ENCODE measurements around the gene KSR1.
"Not testable (repeated sequence)": the region's sequence is repeated elsewhere in the genome, so short reads cannot be mapped to it uniquely, and the experiment has no call there.

Gene KSR1

DNA sequence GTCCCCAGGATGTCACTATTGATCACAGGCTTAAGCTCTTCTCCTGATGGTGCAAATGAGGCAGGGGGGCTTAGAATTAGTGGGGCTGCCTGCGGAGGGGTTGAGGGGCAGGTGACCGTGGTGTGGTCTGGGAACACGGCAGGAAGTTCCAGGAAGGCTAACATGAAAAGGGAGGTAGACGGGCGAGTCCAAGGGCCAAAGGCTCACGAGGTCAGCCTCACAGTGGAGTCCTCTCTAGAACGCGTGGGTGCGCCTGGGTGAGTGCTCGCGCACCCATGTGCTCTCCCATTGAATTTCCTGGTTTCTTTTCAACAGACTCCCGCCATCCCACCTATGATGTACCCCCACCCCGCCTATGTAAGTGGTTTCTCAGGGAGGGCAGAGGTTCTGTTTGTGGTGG, 190.0 kb downstream of the KSR1 start:
- DNase-seq: no peak

DNA sequence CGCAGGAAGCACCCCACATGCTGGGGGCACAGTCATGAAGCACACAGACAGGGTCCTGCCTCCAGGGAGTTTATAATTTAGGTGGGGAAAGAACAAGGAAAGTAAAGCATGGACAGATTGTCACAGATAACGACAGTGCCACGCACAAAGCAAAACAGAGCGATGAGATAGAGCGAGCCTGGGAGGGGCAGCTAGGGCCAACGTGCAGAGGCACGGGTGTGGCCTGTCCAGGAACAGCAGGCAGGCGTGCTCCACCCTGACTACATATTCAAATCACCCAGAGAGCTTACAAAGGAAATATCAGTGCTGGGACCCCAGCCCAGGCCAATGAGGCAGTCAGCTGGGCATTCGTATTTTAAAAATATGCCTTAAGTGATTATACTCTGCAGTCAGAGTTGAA, 191.5 kb downstream of the KSR1 start:
- DNase-seq: no peak

DNA sequence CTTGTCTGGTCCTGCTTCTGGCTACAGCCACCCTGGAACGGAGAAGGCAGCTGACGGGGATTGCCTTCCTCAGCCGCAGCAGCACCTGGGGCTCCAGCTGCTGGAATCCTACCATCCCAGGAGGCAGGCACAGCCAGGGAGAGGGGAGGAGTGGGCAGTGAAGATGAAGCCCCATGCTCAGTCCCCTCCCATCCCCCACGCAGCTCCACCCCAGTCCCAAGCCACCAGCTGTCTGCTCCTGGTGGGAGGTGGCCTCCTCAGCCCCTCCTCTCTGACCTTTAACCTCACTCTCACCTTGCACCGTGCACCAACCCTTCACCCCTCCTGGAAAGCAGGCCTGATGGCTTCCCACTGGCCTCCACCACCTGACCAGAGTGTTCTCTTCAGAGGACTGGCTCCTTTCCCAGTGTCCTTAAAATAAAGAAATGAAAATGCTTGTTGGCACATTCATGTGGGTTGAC, 192.9 kb downstream of the KSR1 start:
- DNase-seq: not testable (repeated sequence)

DNA sequence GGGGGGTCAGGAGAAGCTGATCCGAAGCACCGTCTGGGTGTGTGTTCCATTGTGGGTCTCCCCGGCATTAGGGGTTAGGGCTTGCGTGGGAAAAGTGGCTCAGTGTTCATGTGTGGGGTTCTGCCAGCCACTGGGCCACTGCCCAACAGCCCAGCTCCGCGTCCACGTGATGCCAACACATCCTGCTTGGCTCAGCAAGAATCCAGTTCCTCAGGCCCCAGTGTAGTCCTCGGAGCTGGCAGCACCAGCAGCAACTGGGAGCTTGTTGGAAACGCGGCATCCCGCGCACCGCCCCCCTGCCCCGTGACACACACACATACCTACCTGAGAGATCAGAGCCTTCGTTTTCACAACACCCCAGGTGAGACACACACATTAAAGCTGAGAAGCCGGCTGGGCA, 193.7 kb downstream of the KSR1 start:
- DNase-seq: no peak

DNA sequence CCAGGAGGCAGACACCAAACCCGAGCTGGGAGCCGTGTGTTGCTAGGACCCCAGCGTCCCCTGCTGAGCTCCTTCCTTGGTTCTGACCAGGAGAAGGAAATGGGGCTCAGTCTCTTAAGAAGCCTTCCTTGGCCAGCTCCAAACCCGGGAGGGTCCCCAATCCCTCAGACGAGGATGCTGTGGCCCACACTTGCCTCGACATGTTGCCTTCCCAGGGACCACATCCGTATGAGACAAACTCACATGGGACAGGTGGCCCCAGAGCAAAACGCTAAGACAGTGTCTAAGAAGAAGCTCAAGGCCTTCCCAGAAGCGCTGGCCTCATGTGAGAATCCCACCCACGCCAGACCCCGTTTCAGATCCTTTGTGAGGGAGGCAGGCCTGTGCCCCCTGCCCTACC, 194.6 kb downstream of the KSR1 start:
- DNase-seq: no peak

DNA sequence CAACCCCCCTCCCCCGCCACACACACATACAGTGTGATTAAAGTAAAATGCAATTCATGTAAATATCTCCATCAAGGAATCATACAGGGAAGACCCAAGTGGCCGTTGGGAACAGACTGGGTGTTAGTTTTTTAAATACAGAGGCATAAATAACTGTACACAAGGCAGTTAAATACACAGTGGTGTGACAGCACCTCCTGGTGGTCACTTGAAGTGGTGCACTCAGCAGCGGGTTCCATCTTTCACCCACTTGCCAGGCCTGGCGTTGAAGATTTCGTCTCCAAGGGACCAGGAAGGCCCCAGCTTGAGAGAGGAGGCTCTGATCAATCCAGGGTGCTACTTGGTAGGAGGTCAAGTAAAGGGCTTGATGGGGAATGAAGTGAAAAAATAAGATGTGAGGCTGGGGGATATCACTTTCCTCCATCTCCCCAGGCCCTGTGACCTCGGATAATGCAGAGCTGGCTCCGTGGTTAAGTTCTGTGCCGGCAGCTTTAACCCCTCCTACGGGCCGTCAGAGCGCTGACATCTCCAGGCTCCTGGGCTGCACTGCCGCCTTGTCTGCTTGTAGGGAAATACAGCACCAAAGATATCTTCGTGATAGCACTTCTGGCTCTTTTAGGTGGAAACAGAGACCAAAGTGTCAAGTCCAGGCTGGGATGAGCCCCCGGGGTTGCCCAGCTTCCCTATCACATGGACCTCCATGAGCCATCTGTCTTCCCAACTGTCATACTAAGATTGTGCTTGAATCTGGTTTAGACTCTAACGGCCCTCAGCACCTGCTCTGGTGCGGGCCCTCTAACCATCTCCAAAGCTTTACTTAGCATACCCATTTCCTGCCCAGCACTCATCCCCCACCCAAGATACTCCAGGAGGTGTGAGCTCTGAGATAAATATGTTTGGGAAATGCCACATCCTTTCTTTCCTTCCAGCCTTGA, 195.4 kb downstream of the KSR1 start:
- peak; percentile 70 for DNase-seq

DNA sequence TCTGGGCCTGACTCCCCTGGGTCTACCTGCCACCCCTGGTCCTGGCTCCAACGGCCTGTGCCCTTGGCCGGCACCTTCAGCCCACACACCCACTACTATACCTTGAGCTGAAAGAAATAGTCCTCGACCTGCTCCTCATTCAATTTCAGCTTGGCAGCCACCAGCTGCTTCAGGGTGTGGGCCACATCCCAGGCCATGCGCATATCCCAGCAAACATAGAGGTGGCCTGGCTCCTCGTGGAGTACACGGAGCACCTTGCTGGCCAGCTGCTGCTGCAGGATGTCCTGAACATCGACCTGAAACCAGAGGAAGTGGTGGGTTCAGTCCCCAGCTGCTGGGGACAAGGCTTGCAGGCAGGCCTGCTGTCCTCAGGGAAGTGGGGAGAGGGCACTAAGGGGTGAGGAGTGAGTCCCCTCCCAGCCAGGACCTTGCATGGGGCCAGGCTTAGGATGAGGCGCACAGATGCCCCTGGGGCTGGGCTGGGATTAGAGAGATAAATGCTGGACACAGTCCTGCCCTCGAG, 197.3 kb downstream of the KSR1 start:
- DNase-seq: not testable (repeated sequence)

DNA sequence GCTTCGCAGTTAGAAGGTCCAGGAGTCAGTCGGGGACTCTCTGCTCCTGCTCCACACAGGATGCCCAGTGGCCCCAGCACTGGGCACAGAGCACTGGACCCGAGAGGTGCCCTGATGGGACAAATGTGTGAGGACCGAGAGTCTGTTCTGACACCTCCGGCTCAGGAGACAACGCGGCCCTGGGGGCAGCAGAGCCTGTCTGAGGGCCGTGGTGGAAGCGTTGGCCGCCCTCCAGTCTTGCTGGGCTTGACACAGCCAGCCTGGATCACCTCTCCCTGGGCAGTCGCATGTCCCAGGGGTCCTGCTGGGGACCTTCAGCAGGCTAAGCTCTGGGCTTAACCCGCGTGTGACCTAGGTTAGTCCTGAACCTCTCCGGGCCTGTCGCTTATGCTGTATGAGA, 197.9 kb downstream of the KSR1 start:
- DNase-seq: no peak

DNA sequence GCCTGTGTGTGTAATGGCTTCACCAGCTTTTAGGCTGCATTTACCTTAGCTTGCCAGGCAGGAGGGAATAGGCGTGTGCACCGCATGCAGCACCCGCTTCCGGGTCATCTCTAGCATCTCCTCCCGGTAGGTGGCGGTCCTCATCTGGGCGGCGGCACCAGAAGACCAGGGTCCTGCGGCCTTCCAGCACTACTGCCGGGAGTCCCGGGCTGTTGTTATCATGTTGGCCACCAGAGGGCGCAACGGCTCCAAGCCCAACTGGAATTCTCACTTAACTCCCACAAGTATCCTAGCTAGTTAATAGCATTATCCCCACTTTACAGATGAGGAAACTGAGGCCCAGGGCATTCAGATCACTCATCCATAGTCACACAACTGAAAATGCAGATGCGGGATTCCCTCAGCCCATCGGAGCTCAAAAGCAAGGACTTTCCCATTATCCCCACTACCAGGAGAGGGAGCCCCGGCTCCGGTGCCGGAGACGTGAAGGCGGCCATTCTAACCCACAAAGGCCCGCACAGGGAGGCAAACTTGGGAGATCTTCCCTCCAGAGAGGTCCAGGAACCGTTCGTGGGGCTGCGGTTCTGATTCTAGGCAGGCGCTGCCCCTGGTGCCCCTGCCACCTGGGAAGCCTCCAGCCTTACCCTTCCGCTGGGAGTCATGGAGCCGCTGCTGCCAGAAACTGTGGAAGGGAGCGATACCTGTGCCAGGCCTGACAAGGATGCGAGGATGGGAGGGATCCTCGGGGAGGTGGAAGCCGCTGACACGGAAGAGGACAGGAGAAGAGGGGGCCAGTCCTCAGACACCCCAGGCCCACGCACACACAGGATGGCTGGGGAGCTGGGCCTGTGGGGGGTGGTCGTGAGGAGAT, 198.6 kb downstream of the KSR1 start:
- peak; percentile 63 for DNase-seq

DNA sequence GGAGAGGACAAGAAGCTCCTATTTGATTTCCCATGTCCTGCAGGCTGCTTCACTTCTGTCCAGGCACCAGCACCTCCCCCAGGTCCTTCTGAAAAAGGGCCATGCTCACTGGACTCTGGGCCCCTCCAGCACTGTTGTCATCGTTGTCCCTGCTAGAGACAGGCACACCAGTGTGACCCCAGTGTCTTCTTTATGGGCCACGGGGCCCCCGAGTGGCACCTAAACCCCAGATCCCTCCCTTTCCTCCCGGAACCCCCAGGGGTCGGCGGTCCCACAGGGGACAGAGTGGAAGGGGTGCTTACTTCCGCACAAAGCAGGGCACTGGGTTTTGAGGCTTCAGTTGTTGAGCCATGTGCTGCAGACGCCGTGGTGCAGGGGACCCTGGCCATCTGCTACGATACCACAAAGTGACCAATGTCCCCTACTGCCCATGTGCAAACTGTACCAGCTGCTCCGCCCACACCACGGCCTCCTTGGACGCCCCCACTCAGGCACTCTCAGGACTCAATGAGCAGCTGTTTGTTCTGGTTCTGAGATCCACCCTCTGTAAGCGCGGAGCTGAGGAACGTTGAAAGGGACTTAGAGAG, 199.4 kb downstream of the KSR1 start:
- DNase-seq: not testable (repeated sequence)

DNA sequence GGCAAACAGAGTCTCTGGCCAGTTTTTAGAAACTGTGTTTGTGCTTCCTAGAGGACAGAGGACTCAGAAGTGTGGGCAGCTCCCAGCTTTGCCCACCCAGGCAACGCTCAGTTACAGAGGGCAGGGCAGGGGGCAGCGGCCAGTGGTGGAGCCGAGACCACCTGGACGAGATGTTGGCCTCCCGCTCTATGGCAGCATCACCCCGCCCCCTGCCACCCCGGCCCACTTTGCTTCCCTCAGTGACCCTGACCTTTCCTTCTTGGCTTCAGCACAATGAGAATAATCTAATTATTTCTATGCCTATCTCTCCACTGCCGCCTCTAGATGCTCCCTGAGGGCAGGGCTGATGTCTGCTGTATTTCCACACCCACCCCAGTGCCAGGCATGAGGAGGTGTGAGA, 200.4 kb downstream of the KSR1 start:
- DNase-seq: not testable (repeated sequence)

DNA sequence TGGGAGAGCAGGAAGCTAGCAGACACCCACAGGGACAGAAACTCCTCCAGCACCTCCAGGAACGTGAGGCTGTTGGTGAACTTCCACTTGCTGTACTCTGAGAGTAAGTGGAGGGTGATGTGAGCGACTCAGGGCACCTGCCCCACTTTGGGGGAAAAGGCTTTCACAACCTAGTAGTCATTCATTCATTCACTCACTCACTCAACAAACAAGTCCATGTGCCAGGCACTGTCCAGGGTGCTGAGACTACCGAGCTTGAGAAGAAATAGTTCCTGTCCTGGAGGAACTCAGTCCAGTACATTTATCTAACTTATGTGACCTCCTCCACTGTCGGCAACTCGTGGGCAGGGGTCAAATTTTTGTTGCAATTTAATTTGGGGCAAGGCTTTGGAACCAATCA, 201.4 kb downstream of the KSR1 start:
- DNase-seq: no peak

DNA sequence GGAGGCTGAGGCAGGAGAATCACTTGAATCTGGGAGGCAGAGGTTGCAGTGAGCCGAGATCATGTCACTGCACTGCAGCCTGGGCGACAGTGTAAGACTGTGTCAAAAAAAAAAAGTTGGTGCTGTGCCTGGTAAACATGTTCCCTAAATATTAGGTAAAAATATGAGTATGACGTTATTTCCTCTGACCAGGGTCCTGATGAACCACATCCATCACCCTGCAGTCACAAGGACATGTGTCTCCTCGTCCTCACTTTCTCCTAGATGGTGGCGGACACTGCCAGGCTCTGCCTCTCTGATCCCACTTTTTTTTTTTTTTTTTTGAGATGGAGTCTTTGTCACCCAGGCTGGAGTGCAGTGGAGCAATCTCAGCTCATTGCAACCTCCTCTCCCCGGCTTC, 203.4 kb downstream of the KSR1 start:
- no peak for DNase-seq

DNA sequence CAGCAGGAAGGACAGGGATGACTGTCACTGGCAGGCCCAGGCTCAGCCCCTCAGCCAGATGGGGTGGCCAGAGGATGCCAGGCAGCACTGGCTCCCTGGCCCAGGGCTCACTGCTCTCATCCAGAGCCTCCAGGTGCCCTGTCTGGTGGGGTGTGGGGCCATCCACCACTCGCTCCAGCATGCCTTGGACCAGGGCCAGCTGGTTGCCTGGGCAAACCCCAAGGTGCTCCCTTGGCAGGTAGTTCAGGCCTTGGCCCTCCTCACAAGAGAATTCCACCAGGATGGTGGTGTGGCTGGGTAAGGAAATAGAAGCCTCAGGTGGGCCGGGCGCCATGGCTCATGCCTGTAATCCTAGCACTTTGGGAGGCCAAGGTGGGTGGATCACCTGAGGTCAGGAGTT, 204.2 kb downstream of the KSR1 start:
- no peak for DNase-seq

DNA sequence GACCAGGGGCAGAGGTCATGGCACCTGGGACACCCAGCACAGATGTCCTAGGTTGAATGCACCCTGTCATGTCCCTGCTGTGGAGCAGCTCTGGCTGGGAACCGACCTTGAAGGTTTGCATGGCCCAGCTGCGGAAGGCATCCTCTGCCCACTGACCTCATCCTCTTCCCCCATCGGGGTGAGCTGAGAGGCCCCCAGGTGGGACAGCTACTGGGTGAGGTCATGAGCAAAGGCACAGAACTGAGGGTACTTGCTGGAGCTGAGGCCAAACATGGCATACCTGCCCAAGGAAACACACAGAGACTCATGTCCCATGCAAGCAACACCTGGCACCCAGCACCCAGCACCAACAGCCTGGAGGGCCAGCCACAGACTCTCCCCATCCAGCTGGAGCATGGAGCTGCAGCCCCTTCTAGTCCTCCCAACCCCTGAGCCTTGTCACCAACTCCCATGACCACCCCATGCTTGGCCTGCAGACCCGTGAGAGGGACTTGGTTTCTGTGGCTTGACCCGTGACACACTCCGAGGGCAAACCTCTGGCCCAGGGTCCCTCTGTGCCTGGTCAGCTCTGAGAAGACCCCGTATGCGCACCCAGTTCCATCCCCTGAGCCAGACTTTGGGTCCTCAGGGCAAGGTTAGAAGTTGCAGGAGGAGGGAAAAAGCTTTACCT, 207.8 kb downstream of the KSR1 start:
- DNase-seq: no peak

DNA sequence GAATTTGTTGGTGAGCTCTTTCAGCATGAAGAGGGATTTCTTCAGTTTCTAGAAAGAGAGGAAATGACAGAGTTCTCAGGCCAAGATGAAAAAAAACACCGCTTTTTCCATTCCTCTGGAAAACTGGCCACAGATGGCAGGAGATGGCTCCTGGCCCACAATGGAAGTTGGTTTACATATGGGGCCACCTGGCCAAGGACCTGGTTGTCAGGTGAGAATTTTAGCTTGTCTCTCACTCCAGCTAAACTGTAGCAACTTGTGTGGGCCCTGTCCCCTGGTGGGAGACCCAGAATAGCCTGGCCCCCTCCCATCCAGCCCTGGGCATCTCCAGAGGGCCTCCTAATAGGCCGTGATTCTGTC, 208.3 kb downstream of the KSR1 start:
- DNase-seq: no peak

DNA sequence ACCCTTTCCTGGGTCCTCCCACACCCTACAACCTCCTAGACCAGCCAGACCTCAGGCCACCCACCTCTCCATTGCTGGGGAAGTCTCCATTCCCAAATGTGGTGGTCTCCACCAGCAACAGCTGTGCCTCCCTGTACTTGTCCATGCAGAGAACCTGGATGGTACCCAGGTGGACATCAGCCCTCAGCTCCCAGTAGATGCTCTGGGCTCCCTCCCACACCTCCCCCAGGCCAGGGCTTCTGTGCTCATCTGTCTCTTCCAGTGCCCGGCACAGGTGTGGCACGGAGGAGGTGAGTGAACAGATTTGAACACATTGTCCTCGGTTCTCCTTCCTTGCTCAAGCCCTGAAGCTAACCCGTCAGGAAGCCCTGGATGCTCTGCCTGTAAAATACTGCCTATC, 209.3 kb downstream of the KSR1 start:
- DNase-seq: no peak

DNA sequence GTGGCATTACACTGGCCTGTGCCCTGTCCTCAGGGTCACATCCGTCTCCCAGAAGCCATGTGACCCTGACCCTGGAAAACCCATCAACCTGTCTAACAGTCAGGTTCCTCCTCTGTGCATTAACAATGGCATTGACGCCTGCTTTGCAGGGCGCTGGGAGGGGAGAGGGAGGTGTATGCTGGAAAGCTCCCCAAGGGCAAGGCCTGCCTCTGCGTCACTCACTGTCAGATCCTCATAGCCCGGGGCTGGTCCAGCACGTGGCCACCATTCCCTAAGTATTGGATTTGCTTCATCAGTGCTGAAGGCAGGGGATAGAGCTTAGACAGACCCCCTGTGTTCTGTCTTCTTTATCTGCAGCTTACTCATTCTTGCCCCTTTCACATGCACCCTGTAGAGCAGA, 210.0 kb downstream of the KSR1 start:
- DNase-seq: not testable (repeated sequence)

DNA sequence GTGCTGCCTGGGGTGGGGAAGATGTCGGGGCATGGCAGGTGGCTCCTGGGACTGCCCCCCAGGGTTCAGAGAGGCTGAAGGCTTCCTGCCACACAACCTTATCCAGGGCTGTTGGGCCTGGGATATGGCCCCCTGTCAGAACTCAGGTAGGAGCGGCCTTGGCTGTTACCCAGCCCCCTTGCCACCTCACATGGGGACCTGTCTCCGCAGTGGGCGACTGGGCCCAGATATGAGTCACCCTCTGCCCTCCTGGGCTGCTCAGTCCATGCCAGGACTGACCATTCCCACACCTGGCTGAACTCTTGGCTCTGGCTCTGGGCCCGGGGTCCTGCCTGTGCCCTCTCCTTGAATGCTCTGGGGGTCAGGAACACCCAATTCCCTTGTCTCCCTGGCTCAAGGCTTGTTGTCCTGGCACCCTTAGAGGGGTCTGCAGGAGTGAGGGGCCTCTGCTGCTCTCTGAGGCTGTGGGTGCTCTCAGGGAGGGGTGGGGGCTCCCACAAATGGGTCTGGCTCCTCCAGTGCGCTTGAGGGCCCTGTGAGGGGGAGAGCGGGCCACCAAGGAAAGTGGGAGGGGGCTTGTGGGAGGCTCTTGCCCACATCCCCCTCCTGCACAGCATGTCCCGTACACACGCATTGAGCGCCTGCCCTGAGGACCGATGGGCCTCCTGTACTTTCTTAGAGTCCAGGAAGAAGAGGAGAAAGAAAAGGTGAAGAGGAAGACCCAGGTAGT, 210.7 kb downstream of the KSR1 start:
- no peak for DNase-seq

DNA sequence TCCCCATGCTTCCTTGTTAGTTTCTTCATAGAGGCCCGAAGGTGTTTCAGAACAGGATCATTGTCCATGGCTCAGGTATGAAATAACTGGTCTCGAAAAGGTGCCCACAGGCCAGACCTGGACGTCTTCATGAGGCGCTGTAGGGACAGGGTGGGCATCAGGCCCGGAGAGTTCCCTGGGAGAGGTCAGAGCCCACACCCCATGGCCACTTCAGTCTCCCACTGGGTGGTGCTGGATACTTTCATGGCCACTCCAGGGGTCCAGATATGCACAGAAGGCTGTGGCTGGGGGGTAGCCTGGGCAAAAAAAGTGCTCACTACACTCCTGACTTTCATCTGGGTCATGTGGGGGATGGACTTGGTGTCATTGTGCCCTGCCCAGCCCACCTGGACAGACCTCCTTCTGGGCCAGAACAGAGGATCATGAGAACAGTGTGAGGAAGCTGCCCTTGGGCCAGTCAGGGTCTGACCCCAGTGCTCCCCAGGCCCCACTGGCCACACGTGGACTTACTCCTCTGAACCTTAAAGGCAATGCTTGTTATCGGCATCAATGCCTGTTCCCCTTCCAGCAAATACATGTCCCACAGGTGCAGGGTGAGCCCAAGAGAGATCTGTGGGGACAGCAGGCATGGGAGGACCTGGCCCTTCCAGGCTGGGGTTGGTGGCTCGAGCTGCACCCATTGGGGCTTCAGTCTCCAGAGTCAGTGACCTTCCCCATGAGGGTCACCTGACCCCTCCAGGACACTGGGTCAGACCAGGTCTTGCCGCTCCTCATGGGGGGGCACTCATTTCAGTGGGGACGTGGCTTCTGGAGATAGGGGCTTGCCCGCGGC, 211.6 kb downstream of the KSR1 start:
- no peak for DNase-seq

DNA sequence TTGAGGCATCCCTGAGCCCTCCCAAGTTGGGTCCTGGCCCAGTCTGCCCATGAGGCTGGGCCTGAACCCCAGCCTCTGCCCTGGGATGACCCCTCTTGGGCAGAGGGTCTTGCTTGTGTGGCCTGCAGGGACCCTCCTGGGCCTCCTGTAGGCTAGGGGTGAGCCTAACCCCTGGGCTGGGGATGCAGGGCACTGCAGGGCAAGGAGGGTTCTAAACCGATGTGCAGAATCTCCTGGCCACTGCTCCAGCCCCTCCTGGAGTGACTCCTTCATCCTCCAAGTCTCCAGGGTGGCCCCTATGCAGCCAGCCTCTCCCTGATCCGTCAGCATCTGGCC, 212.2 kb downstream of the KSR1 start:
- no peak for DNase-seq

All from CD4-positive, alpha-beta T cell treated with Interleukin-17A for 1 hour (primary cell).